Stimulated activated CD8-positive, alpha-beta memory T cell treated with anti-CD3 and anti-CD28 coated beads, Interleukin-12 subunit alpha, Interleukin-12 subunit beta, amount 100 ng/mL, for 24 hours (primary cell): ENCODE measurements around the gene DPEP1.
"Not testable (repeated sequence)": the region's sequence is repeated elsewhere in the genome, so short reads cannot be mapped to it uniquely, and the experiment has no call there.

ENCODE experiments used
- DNase-seq: peaks from one replicate; pipeline ENCODE4 v3.0.0-alpha.2; 2020; ENCODE audit errors: extremely low read depth

Gene DPEP1

DNA sequence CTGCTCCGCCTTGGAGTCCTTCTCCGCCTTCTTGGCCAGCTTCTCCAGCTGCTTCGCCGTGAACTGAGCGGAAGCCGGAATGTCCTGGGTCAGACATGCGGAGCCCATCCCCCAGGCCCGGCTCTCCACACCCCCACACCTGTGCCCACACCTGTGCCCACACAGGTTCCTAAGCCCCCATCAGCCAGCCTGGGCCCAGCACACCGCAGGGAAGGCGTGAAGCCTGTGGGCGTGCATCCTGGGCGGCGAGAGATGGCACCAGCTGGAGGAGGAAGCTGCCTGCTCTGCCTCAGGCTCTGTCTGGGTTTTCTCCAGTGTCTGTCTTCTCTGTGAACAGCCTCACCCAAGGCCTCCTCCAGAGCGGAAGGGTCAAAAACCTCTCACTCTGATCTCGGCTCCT lies 38.1 kb downstream of the DPEP1 start:
- DNase-seq, result no peak

DNA sequence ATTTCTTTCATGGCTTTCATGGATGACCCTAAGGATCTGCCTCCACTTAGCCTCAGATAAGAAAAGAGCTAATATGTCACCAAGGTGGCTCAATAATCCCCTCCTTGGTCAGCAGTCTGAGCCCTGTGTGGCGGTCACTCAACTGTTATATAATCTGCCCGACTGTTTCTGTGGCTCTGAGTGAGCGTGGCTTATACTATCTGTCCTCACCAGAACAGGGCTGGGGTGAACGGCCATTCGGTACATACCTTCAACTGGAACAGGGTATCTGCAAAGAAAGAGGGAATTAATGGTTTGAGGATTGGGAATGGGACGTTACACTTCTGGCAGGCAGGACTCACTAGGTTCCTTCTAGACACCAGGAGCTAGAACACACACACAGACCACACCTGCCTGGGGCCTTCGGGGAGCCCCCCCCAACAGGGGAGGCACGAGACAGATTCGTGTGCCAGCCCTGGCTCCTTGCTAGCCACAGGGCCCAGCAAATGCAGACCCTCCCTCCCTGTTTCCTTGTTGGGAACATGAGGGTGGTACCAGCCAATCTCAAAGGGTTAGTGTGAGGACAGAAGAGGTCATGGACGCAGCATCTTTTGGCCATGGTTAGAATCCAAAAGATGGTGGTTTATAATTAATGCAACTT lies 40.3 kb downstream of the DPEP1 start:
- DNase-seq, result no peak

DNA sequence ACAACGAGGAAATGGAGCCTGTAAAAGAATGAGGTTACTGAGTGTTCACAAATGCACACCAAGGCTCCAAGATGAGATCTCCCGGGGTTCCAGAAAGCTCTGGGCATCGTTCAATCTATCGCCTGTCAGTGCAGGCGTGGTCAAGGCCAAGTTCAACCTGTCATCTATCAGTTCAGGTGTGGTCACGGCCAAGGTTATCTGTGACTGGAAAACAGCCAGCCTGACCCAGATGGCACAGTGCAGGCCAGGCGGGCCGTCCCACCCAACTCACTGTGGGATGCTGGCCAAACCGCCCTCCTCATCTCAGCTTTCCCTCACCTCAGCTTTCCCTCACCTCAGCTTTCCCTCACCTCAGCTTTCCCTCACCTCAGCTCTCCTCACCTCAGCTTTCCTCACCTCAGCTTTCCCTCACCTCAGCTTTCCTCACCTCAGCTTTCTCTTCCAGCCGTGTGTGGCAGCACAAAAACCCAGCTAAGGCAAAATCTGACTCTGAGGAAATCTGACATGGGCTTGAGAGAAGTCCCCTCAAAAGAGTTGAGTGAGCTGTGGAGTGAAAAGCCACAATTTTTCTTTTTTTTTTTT lies 41.7 kb downstream of the DPEP1 start:
- no peak for DNase-seq

DNA sequence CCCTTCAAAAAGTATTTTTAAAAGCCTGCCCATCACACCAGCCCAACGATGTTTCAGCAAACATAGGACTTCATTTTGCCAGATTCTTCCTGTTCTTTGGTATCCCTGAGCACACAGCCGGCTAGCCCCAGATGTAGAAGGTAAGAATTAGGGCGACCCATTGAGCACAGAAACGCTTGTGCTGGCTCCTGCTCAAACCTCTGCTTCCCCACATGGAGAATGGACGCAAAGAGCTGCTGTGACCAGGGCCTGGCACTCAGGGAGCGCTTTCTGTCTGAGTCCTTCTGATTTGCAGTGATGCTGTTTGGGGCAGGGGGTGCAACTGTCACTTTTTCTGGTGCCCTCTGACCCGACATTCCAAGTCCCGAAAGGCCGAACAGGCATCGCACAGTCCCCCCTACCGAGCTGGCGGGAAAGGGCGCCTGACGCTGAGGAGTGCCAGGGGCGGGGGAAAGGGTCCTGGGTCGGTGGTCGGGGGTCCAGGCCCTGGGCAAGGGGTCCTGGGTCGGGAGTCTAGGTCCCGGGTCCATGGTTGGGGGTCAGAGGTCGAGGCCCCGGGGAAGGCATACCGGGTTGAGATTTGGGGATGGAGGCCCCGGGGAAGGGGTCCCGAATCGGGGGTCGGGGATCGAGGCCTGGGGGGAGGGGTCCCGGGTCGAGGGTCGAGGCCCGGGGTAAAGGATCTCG lies 43.1 kb downstream of the DPEP1 start:
- no peak for DNase-seq

DNA sequence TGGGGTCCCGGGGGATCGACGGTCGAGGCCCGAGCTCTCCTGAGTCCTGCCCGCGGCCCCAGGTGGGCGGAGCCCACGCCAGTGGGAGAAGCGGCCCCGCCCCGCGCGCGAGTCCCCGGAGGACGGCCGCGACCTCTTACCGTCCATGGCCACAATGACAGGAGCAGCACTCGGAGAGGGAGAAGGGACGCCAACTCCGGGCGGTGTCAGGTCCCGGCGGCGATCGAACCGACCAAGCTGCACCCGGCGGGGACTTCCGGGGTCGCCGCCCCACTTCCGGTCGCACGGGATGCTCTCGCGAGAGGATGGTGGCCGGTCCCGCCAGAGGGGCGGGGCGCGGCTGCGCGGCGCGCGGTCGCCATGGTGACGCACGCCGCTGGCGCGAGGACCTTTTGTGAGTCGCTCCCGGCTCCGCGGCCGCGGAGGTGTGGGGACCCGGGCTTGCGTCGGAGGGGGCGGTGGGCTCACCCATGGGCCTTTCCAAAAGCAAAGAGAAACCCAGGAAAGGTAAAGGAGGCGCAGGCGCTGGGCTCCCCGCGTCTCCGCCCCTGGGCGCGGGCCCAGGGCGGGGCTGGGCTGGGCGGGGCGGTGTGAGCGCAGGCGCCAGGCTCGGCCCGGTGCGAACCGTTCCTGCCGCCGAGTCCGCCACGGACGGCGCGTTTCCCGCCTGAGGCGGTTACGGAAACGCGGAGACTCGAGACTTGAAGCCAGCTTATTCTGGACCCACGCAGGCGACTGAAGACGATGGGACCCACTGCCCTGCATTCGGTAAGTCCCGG lies 44.2 kb downstream of the DPEP1 start, which contains the start of the genes CHMP1A and SPATA33:
Gene CHMP1A, minus strand, starts transcription at position 267 of the 779 bp plus-strand sequence. Its CDS starts 120 bp downstream, at position 147.
Gene SPATA33, plus strand, starts transcription at position 395 of the 779 bp plus-strand sequence. Its CDS starts 76 bp downstream, at position 471.
- DNase-seq, result peak; percentile 81

DNA sequence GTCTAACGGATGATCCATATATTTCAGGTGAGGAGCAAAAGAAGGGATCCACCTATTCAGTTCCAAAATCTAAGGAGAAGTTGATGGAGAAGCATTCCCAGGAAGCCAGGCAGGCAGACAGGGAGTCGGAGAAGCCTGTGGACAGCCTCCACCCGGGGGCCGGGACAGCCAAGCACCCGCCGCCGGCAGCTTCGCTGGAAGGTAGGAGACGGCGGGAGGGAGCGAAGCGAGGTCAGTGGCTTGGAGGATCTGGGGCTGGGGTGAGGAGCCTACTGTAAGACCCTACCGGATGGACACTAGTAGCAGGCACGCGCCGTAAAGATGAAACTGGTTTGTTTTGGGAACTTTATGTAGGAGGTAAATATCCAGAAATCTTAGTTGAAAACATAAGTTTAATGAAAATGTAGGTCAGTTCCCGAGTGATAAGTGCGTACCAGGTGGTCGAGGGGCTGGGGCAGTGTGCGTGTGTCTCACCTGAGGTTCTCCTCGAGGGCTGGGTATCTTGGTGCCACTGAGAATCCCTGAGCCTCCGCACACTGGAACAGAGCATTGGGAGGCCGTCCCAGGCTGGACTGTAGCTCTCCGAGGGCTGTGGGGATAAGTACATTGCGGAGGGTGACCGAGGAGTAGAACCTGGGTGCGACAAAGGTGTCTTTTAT lies 44.9 kb downstream of the DPEP1 start:
- DNase-seq, result no peak

DNA sequence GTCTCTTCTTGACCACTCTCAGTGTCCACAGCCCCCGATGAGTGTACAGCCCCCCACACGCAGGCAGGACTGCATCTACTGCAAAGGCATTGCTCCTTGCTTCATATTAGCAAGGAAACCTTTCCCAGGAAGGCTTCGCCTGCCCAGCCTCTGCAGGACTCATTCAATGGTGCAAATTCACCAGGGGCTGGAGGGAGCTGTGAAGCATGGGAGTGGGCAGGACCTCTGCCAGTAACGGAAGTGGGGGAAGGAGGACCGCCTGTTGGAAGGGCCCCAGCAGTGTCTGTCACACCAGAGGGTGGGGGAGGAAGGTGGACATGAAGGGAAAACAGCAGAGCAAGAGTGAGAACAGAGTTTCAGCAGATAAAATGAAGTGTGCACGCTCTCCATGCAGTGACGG lies 46.7 kb downstream of the DPEP1 start:
- DNase-seq, result no peak

DNA sequence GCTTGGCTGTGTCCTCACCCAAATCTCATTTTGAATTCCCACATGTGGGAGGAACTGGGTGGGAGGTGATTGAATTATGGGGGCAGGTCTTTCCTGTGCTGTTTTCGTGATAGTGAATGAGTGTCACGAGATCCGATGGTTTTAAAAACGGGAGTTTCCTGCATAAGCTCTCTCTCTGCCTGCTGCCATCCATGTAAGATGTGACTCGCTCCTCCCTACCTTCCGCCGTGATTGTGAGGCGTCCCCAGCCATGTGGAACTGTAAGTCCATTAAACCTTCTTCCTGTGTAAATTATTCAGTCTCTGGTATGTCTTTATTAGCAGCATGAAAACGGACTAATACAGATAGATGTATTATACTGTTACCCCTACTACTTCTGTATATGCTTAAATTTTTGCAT lies 47.8 kb downstream of the DPEP1 start:
- no peak for DNase-seq

DNA sequence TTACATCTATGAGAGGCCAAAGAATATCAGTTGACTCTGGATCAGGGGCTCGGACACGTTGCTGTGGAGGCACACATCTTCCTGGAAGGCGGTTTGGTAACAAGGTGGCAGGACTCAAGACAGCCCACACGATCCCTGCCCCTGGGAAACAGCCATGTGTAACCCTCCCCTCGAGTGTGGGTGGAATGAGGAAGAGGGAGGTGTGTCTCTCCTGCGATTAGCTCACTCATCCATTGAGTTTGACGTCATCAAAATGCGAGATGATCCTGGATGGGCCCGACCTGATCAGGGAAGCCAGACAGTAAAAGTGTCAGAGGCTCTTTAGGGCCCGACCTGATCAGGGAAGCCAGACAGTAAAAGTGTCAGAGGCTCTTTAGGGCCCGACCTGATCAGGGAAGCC lies 50.8 kb downstream of the DPEP1 start:
- DNase-seq, result not testable (repeated sequence)

DNA sequence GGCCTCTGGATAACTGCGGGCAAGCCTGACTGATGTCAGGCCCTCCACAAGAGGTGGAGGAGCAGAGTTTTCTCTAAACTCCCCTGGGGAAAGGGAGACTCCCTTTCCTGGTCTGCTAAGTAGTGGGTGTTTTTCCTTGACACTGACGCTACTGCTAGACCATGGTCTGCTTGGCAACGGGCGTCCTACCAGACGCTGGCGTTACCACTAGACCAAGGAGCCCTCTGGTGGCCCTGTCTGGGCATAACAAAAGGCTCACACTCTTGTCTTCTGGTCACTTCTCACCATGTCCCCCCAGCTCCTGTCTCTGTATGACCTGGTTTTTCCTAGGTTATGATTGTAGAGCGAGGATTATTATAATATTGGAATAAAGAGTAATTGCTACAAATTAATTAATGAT lies 53.6 kb downstream of the DPEP1 start:
- not testable (repeated sequence) for DNase-seq

DNA sequence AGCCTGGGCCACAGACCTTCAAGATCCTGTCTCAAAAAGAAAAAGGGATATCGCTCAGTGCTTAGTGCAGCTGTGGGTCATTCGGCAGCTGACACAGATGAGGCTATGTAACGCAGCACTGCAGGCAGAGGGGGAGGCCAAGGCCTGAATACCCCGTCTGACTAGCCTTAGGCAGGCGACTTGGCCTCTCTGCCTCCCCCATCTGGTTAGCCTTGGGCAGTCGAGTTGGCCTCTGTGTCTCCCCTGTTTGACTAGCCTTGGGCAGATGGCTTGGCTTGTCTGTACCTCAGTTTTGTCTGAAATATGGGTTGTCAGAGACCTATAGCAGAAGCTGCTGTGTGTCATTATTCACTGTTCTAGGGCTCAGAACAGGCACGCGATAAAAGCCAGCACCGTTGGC lies 54.2 kb downstream of the DPEP1 start:
- no peak for DNase-seq

DNA sequence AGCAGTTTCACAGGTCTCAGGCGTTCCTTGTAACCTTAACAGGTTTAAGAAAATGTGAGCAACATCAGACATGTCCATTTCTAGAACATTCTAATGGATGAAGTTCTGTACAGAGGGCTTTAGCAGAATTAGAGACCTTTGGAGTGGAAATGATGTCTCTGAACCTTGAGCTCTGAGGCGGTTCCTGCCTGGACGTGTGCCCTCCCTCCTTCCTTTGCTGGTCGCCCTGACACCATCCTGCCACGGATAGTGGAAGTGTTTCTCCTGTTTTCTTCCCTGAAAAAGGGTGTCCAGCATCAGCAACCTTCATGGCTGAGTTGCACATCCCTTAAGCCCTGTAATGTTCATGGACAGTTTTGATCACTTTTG lies 55.3 kb downstream of the DPEP1 start:
- no peak for DNase-seq

DNA sequence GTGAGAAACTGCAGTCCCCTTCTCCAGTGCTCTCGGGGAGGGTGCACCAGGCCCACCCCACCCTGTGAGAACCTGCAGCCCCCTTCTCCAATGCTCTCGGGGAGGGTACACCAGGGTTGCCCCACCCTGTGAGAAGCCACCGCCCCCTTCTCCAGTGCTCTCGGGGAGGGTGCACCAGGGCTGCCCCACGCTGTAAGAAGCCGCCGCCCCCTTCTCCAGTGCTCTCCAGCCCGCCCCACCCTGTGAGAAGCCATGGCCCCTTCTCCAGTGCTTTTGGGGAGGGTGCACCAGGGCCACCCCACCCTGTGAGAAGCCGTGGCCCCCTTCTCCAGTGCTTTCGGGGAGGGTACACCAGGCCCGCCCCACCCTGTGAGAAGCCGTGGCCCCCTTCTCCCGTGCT lies 56.3 kb downstream of the DPEP1 start:
- no peak for DNase-seq

DNA sequence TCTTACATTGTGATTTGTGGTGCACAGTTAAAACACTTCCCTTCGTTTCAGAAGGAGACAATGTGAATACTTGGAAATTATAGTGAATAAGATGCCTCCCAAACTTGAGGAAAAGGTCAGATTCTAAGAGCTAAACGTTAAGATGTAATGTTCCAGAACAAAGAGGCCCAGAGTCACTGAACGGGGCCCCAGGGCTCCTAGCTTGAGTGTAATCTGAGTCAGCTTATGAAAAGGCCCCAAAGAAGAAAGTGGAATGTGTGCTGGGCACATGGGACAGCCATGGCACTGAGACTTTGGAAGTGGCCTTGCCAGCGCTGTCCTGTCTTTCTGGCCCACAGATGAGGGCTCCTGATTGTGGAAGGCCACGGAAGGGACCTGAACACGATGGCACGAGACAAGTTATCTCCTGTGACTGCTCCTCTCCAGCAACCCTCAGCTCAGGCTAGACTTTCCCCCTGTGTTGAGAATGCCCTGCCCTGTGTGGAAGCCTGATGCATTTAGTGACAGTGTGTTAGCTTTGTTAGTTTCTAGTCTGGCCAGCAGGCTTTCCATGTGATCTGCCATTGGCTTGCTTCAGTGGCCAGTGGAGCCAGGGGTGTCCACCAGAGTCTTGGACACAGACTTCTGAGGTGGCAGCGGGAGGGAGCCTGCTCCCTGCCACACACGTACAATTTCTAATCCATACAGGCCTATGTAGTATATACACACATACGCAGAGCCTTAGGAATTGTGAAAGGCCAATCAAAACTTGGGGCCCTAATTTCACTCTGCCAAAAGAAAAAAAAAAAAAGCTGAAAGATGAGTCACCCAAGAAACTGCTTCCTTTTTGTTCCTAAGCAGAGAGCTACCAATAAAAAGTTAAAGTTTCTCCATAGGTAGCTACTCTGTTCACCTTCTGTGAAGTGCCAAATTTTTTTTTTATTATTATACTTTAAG lies 57.3 kb downstream of the DPEP1 start:
- DNase-seq, result no peak

DNA sequence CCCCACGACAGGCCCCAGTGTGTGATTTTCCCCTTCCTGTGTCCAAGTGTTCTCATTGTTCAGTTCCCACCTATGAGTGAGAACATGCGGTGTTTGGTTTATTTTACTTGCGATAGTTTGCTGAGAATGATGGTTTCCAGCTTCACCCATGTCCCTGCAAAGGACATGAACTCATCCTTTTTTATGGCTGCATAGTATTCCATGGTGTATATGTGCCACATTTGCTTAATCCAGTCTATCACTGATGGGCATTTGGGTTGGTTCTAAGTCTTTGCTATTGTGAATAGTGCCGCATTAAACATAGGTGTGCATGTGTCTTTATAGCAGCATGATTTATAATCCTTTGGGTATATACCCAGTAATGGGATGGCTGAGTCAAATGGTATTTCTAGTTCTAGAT lies 58.1 kb downstream of the DPEP1 start:
- DNase-seq, result not testable (repeated sequence)

DNA sequence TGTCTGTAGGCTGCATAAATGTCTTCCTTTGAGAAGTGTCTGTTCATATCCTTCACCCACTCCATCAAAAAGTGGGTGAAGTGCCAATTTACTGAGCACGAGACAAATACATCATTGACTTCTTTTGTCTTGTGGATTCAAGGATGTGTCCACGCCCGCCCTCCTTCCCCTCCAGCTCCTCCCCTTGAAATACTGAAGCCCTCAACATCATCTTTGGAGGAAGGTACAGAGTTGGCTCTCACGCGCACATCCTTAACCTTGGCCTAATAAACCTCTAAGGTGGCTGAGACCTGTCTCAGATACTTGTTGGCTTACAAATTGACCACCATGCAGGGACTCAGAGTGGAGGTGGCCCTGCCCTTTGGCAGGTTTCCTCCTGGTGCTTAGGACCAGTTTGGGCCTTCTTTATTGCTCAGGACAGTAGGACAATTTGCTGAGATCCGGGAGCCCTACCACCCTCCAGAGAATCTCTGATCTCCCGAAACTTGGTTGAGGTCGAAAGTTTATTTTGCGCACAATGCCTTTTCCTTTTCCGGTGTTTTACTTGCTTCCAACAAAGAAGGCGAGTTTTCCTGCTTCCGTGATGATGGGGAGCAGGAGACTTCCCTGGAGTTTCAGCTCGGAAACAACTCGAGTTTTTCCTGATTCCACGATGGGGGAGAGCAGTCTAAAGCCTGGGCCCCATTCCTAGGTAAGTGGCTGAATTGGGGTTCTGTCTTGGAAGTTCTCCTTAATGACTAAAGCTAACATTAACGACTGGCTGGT lies 58.9 kb downstream of the DPEP1 start:
- DNase-seq, result no peak

DNA sequence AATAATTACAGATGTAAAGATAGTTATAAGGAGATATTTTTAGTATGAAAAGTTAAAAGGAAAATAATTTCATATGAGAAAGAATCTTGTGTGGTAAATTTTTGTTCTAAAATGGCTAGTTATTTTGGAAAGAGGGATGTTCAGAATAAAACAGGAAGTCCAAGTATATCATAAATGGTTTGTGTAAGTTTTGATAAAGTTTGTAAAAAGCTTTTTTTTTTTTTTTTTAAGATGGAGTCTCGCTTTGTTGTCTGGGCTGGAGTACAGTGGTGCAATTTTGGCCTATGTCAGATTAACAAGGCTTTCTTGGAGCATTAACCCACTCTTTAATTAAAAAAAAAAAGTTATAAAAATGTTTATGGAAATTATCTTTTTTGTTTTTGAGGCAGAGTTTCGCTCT lies 64.8 kb downstream of the DPEP1 start:
- no peak for DNase-seq

DNA sequence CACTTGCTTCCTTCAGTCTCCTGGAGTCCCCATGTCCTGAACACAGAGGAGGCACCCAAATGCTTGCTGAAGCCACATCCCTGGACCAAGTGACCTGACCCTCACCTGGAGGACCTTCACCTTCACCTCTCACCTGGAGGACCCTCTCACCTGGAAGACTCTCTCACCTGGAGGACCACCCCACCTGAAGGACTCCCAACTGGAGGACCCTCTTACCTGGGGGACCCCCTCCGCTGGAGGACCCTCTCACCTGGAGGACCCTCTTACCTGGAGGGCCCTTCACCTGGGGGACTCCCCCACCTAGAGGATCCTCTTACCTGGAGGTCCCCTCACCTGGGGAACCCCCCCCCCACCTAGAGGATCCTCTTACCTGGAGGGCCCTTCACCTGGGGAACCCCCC lies 72.5 kb downstream of the DPEP1 start:
- DNase-seq, result no peak

DNA sequence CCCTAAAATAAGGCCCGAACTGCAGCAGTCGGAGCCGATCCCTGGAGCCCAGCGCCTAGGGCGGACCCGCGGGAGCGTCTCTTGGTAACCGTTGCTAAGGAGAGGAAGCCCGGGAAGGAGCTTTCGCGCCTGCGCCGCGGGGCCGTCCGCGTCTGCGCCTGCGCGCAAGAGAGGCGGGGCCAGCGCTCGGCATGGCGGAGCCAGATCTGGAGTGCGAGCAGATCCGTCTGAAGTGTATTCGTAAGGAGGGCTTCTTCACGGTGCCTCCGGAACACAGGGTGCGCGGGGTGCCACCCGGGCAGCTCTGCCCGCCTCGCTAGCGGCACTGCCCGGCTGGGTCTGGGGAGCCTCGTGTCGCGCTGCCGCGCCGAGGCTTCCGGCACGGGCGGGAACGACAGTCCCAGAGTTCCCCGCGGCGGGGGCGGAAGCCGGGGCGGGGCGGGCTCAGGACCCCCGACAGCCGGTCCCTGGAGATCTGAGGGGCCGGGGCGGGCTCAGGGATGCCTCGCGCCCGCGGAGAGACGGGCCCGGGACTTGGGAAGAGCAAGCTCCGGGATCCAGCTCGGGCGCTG lies 73.2 kb downstream of the DPEP1 start, which contains the start of gene CDK10:
Gene CDK10, plus strand, starts transcription at position 170 of the 572 bp plus-strand sequence. Its CDS starts 22 bp downstream, at position 192.
- peak; percentile 71 for DNase-seq
